NB4 (cell line): Measurements from ENCODE around the gene ALDH9A1.

Source experiments
- DNase-seq: peaks from one replicate; pipeline ENCODE4 v3.0.0; 2010; ENCODE audit warnings: low read depth
- H3K4me3 ChIP-seq: one replicate; pipeline ENCODE4 v1.5.1; 2011; ENCODE audit warnings: mild to moderate bottlenecking, low read depth, low read length, moderate library complexity
- CTCF ChIP-seq: IDR thresholded peaks from one replicate; pipeline ENCODE4 v1.5.1; 2012; ENCODE audit warnings: low read depth, low read length
- MAX ChIP-seq: IDR thresholded peaks from 2 replicates; pipeline ENCODE4 v1.6.1; 2011; ENCODE audit warnings: low read depth, low read length
- MYC ChIP-seq: IDR thresholded peaks from 2 replicates; pipeline ENCODE4 v1.6.1; 2011; ENCODE audit warnings: low read depth, low read length
- POLR2A ChIP-seq: IDR thresholded peaks from 2 replicates; pipeline ENCODE4 v1.6.1; 2011; ENCODE audit warnings: mild to moderate bottlenecking; ENCODE audit not compliant: insufficient read length; ENCODE audit errors: extremely low read depth

Gene ALDH9A1

GRCh38 chr1:165623624-165624023, 74.7 kb downstream of the ALDH9A1 start:
- DNase-seq, result no peak
- no peak overlapping the region for H3K4me3 ChIP-seq
- no peak for TF ChIP-seq MYC
- TF ChIP-seq MAX, result no peak
- TF ChIP-seq POLR2A, result no peak
- no peak for TF ChIP-seq CTCF

GRCh38 chr1:165619647-165620151, 78.7 kb downstream of the ALDH9A1 start:
- DNase-seq, result no peak
- TF ChIP-seq CTCF (no peak), POLR2A (no peak), MYC (no peak), MAX (no peak)
- H3K4me3 ChIP-seq, result no peak overlapping the region

GRCh38 chr1:165616987-165617546, 81.3 kb downstream of the ALDH9A1 start:
- no peak for DNase-seq

GRCh38 chr1:165616054-165616612, 82.2 kb downstream of the ALDH9A1 start:
- no peak for DNase-seq
- H3K4me3 ChIP-seq, result no peak overlapping the region
- no peak for TF ChIP-seq CTCF
- TF ChIP-seq MYC, result no peak
- no peak for TF ChIP-seq POLR2A
- TF ChIP-seq MAX, result no peak

More at GRCh38 chr1:165616987-165617546, 81.3 kb downstream of the ALDH9A1 start:
- TF ChIP-seq MAX (no peak), MYC (no peak)
- no peak overlapping the region for H3K4me3 ChIP-seq
